Measurements from ENCODE around the gene UBAC2. TPM values are rescaled to one million over a fixed set of nuclear protein-coding genes. Genes with fewer than 3 reads are reported as not detected.

UBAC2 gene
- total RNA-seq, 4 donors from 2014 or later = 41.8 to 51.0 (median 45.5) TPM

- ATAC-seq (ENCODE audit: low FRiP score) (no peak), DNase-seq (ENCODE audit: low spot score) (no peak)
- TF ChIP-seq CTCF (IDR thresholded peaks at IDR 0.05) = no peak
Measured at GRCh38 chr13:99268822-99269221, 68.2 kb downstream of the UBAC2 start.

GRCh38 chr13:99269627-99270241 is 69.1 kb downstream of the UBAC2 start:
- DNase-seq (ENCODE audit: low spot score) = no peak
- peak; percentile 68 for ATAC-seq (ENCODE audit: low FRiP score)

GRCh38 chr13:99270518-99270917 is 69.9 kb downstream of the UBAC2 start:
- ATAC-seq (ENCODE audit: low FRiP score) = no peak
- no peak for TF ChIP-seq CTCF (IDR thresholded peaks at IDR 0.05)
- DNase-seq (ENCODE audit: low spot score) = no peak

More at GRCh38 chr13:99269627-99270241, 69.1 kb downstream of the UBAC2 start:
- peak in 1 of 3 donors; percentile 20 for TF ChIP-seq CTCF (IDR thresholded peaks at IDR 0.05)

GRCh38 chr13:99271249-99271648 is 70.6 kb downstream of the UBAC2 start:
- DNase-seq (ENCODE audit: low spot score) = no peak
- TF ChIP-seq CTCF (IDR thresholded peaks at IDR 0.05) = no peak
- no peak for ATAC-seq (ENCODE audit: low FRiP score)

GRCh38 chr13:99272481-99272880 is 71.8 kb downstream of the UBAC2 start:
- no peak for TF ChIP-seq CTCF (IDR thresholded peaks at IDR 0.05)
- no peak for ATAC-seq (ENCODE audit: low FRiP score)
- no peak for DNase-seq (ENCODE audit: low spot score)

- ATAC-seq (ENCODE audit: low FRiP score) = no peak
- TF ChIP-seq CTCF (IDR thresholded peaks at IDR 0.05) = no peak
- no peak for DNase-seq (ENCODE audit: low spot score)
Measured at GRCh38 chr13:99273128-99273527, 72.5 kb downstream of the UBAC2 start.

GRCh38 chr13:99275093-99275469 is 74.4 kb downstream of the UBAC2 start:
- TF ChIP-seq CTCF (IDR thresholded peaks at IDR 0.05) = no peak
- no peak for ATAC-seq (ENCODE audit: low FRiP score)
- no peak for DNase-seq (ENCODE audit: low spot score)

All from omental fat pad (tissue), 4 donors.